WTC11 (cell line): Measurements from ENCODE around the gene ZEB1. TPM values are rescaled to one million over a fixed set of nuclear protein-coding genes. Genes with fewer than 3 reads are reported as not detected.

Experiments
- ATAC-seq: fragments of 200-7000 bp; cut with Tn5 transposase; 2 replicates; pipeline ENCODE4 v1.10.0; 2021; ENCODE audit warnings: mild to moderate bottlenecking, moderate library complexity
- CTCF ChIA-PET: fragments of 300-600 bp; sonication (Branson Sonifier 250); formaldehyde crosslinking; loops from one replicate; lab custom pipeline; 2021; ENCODE audit warnings: antibody characterized with exemption; lab: Charles Lee
- POLR2A ChIA-PET: fragments of 350-600 bp; sonication (Branson Sonifier 250); formaldehyde crosslinking; loops from one replicate; lab custom pipeline; 2021; ENCODE audit warnings: antibody characterized with exemption; lab: Charles Lee
- DNase-seq: peaks from one replicate; pipeline ENCODE4 v3.0.0; 2021; ENCODE audit warnings: low spot score
- H3K27ac Mint-ChIP-seq: 2 replicates; pipeline ENCODE4 v1.8.0; 2021; ENCODE audit warnings: mixed read lengths
- H3K27me3 Mint-ChIP-seq: 2 replicates; pipeline ENCODE4 v1.8.0; 2021; ENCODE audit warnings: low read depth, mild to moderate bottlenecking, moderate library complexity, mixed read lengths
- H3K36me3 Mint-ChIP-seq: 2 replicates; pipeline ENCODE4 v1.8.0; 2021; ENCODE audit warnings: mixed read lengths
- H3K4me1 Mint-ChIP-seq: 2 replicates; pipeline ENCODE4 v1.8.0; 2022; ENCODE audit warnings: mixed read lengths
- H3K4me3 Mint-ChIP-seq: 2 replicates; pipeline ENCODE4 v1.8.0; 2021; ENCODE audit warnings: mild to moderate bottlenecking, moderate library complexity, mixed read lengths
- H3K9me3 Mint-ChIP-seq: 2 replicates; pipeline ENCODE4 v1.8.0; 2021; ENCODE audit warnings: mixed read lengths
- ATF1 ChIP-seq: sonication (generic); formaldehyde crosslinking; IDR thresholded peaks from 2 replicates; pipeline ENCODE4 v1.8.1; 2023; ENCODE audit warnings: mild to moderate bottlenecking, moderate library complexity, missing genetic modification reagents
- CDX4 ChIP-seq: fragments of 250-450 bp; sonication (Bioruptor Pico); IDR thresholded peaks from 2 replicates; pipeline ENCODE4 v1.9.0; 2021; ENCODE audit warnings: moderate library complexity, mild to moderate bottlenecking, inconsistent platforms, borderline replicate concordance
- E2F4 ChIP-seq: sonication (generic); formaldehyde crosslinking; IDR thresholded peaks from 2 replicates; pipeline ENCODE4 v1.8.1; 2022; ENCODE audit warnings: low read depth, mild to moderate bottlenecking, moderate library complexity, missing genetic modification reagents, borderline replicate concordance
- ELF4 ChIP-seq: sonication (generic); formaldehyde crosslinking; IDR thresholded peaks from 2 replicates; pipeline ENCODE4 v1.8.1; 2022; ENCODE audit warnings: low read depth, mild to moderate bottlenecking, moderate library complexity, missing genetic modification reagents
- EMX1 ChIP-seq: fragments of 250-450 bp; sonication (Bioruptor Pico); IDR thresholded peaks from 2 replicates; pipeline ENCODE4 v1.8.0; 2021; ENCODE audit warnings: mild to moderate bottlenecking
- HMGA2 ChIP-seq: fragments of 250-450 bp; sonication (Bioruptor Pico); IDR thresholded peaks from 2 replicates; pipeline ENCODE4 v1.4.0; 2021; ENCODE audit warnings: mild to moderate bottlenecking, moderate library complexity
- JUN ChIP-seq: sonication (generic); formaldehyde crosslinking; IDR thresholded peaks from 2 replicates; pipeline ENCODE4 v1.8.0; 2023; ENCODE audit warnings: mild to moderate bottlenecking, missing genetic modification reagents
- MXD4 ChIP-seq: fragments of 250-450 bp; sonication (Bioruptor Pico); IDR thresholded peaks from 2 replicates; pipeline ENCODE4 v1.8.0; 2021; ENCODE audit warnings: mild to moderate bottlenecking, moderate library complexity, borderline replicate concordance
- NFATC4 ChIP-seq: fragments of 250-450 bp; sonication (Bioruptor Pico); IDR thresholded peaks from 2 replicates; pipeline ENCODE4 v1.9.0; 2021; ENCODE audit warnings: mild to moderate bottlenecking
- PREB ChIP-seq: sonication (generic); formaldehyde crosslinking; IDR thresholded peaks from 2 replicates; pipeline ENCODE4 v1.8.1; 2022; ENCODE audit warnings: mild to moderate bottlenecking, missing genetic modification reagents, moderate library complexity, borderline replicate concordance
- TEAD1 ChIP-seq: sonication (generic); formaldehyde crosslinking; IDR thresholded peaks from 2 replicates; pipeline ENCODE4 v1.8.0; 2022; ENCODE audit warnings: mild to moderate bottlenecking, missing genetic modification reagents
- TP53 ChIP-seq: sonication (generic); formaldehyde crosslinking; IDR thresholded peaks from 2 replicates; pipeline ENCODE4 v1.8.1; 2023; ENCODE audit warnings: mild to moderate bottlenecking, missing genetic modification reagents
- USF2 ChIP-seq: sonication (generic); formaldehyde crosslinking; IDR thresholded peaks from 2 replicates; pipeline ENCODE4 v1.8.1; 2023; ENCODE audit warnings: mild to moderate bottlenecking, missing genetic modification reagents, moderate library complexity
- ZNF121 ChIP-seq: sonication (generic); formaldehyde crosslinking; IDR thresholded peaks from 2 replicates; pipeline ENCODE4 v1.8.0; 2023; ENCODE audit warnings: missing genetic modification reagents
- ZNF219 ChIP-seq: sonication (generic); formaldehyde crosslinking; IDR thresholded peaks from 2 replicates; pipeline ENCODE4 v1.8.0; 2023; ENCODE audit warnings: missing genetic modification reagents, mild to moderate bottlenecking, borderline replicate concordance
- total RNA-seq: library from RNA; stranded (reverse); gene quantifications from 3 replicates; pipeline ENCODE4 v1.2.3, GENCODE V29; 2021
- TF ChIP-seq, protein P1 (sequence below): sonication (generic); formaldehyde crosslinking; conservative IDR thresholded peaks from 2 replicates; pipeline ENCODE4 v1.8.1; 2023; ENCODE audit warnings: mild to moderate bottlenecking, low read depth, missing genetic modification reagents, moderate library complexity
- TF ChIP-seq, protein P2 (sequence below): sonication (generic); formaldehyde crosslinking; IDR thresholded peaks from 2 replicates; pipeline ENCODE4 v1.8.0; 2022; ENCODE audit warnings: mild to moderate bottlenecking, missing genetic modification reagents
- TF ChIP-seq, protein P3 (sequence below): sonication (generic); formaldehyde crosslinking; IDR thresholded peaks from 2 replicates; pipeline ENCODE4 v1.8.0; 2022; ENCODE audit warnings: mild to moderate bottlenecking, missing genetic modification reagents
- TF ChIP-seq, protein P4 (sequence below): fragments of 250-450 bp; sonication (Bioruptor Pico); IDR thresholded peaks from 2 replicates; pipeline ENCODE4 v1.8.0; 2021; ENCODE audit warnings: mild to moderate bottlenecking
- TF ChIP-seq, protein P5 (sequence below): sonication (generic); formaldehyde crosslinking; IDR thresholded peaks from 2 replicates; pipeline ENCODE4 v1.8.0; 2022; ENCODE audit warnings: mild to moderate bottlenecking, missing genetic modification reagents
- TF ChIP-seq, protein P6 (sequence below): sonication (generic); formaldehyde crosslinking; conservative IDR thresholded peaks from 2 replicates; pipeline ENCODE4 v1.8.1; 2022; ENCODE audit warnings: mild to moderate bottlenecking, missing genetic modification reagents

ZEB1 gene
- total RNA-seq, 1 experiment from 2014 or later, result 0.39 TPM

DNA sequence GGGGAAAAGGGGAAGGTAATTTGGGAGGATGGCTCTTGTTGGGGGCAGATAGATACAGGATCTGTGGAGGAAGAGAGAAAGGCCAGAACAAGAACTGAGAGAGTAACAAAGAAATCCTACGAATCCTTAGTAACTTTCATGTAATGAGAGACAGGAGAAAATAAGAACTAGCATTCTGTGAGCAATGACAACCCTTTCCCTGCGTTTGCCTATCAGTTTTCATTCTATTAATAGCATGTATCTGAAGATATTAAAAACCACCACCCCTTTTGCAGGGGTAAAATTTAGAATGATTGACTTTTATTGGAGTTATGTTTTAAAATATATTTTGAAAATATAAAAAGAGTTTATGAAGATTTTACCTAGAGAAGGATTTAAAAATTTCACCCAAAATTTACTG lies 132.8 kb downstream of the ZEB1 start:
- no peak overlapping the region for H3K27ac Mint-ChIP-seq
- TF ChIP-seq TP53 (CRISPR knock-in tag) (no peak), ZNF121 (CRISPR knock-in tag) (no peak), USF2 (CRISPR knock-in tag) (no peak), EMX1 (CRISPR knock-in tag) (no peak), ELF4 (CRISPR knock-in tag) (no peak), ZNF219 (CRISPR knock-in tag) (no peak), NFATC4 (CRISPR knock-in tag) (no peak), MXD4 (CRISPR knock-in tag) (no peak), ATF1 (CRISPR knock-in tag) (no peak), HMGA2 (no peak), TEAD1 (no peak), JUN (CRISPR knock-in tag) (no peak), PREB (CRISPR knock-in tag) (no peak)
- TF ChIP-seq, protein P1, sequence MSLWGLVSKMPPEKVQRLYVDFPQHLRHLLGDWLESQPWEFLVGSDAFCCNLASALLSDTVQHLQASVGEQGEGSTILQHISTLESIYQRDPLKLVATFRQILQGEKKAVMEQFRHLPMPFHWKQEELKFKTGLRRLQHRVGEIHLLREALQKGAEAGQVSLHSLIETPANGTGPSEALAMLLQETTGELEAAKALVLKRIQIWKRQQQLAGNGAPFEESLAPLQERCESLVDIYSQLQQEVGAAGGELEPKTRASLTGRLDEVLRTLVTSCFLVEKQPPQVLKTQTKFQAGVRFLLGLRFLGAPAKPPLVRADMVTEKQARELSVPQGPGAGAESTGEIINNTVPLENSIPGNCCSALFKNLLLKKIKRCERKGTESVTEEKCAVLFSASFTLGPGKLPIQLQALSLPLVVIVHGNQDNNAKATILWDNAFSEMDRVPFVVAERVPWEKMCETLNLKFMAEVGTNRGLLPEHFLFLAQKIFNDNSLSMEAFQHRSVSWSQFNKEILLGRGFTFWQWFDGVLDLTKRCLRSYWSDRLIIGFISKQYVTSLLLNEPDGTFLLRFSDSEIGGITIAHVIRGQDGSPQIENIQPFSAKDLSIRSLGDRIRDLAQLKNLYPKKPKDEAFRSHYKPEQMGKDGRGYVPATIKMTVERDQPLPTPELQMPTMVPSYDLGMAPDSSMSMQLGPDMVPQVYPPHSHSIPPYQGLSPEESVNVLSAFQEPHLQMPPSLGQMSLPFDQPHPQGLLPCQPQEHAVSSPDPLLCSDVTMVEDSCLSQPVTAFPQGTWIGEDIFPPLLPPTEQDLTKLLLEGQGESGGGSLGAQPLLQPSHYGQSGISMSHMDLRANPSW, result no peak
- TF ChIP-seq, protein P2, sequence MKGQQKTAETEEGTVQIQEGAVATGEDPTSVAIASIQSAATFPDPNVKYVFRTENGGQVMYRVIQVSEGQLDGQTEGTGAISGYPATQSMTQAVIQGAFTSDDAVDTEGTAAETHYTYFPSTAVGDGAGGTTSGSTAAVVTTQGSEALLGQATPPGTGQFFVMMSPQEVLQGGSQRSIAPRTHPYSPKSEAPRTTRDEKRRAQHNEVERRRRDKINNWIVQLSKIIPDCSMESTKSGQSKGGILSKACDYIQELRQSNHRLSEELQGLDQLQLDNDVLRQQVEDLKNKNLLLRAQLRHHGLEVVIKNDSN (CRISPR knock-in tag), result no peak
- TF ChIP-seq, protein P3, sequence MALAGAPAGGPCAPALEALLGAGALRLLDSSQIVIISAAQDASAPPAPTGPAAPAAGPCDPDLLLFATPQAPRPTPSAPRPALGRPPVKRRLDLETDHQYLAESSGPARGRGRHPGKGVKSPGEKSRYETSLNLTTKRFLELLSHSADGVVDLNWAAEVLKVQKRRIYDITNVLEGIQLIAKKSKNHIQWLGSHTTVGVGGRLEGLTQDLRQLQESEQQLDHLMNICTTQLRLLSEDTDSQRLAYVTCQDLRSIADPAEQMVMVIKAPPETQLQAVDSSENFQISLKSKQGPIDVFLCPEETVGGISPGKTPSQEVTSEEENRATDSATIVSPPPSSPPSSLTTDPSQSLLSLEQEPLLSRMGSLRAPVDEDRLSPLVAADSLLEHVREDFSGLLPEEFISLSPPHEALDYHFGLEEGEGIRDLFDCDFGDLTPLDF (CRISPR knock-in tag), result no peak
- TF ChIP-seq, all 79 proteins: peak for 0

GRCh38 chr10:31456468-31456867 lies 137.5 kb downstream of the ZEB1 start:
- no peaks in the 10 kb centered on the region for H3K4me1 Mint-ChIP-seq
- H3K9me3 Mint-ChIP-seq, result peaks cover 8% of the 10 kb centered on the region; the same call in 1 of the 2 replicates
- no peak for ATAC-seq
- H3K27me3 Mint-ChIP-seq, result peaks cover 5% of the 10 kb centered on the region; the same call in 1 of the 2 replicates
- DNase-seq, result no peak
- H3K27ac Mint-ChIP-seq, result no peak overlapping the region
- CTCF ChIA-PET, result interaction anchor here (2.7 kb wide), 1 partner anchor 12 kb away, joined by 11 read pairs; no protein-coding TSS in a partner anchor
- H3K4me3 Mint-ChIP-seq, result no peak overlapping the region
- no peaks in the 10 kb centered on the region for H3K36me3 Mint-ChIP-seq
- POLR2A ChIA-PET, result no interaction called here
- TF ChIP-seq, protein P4, sequence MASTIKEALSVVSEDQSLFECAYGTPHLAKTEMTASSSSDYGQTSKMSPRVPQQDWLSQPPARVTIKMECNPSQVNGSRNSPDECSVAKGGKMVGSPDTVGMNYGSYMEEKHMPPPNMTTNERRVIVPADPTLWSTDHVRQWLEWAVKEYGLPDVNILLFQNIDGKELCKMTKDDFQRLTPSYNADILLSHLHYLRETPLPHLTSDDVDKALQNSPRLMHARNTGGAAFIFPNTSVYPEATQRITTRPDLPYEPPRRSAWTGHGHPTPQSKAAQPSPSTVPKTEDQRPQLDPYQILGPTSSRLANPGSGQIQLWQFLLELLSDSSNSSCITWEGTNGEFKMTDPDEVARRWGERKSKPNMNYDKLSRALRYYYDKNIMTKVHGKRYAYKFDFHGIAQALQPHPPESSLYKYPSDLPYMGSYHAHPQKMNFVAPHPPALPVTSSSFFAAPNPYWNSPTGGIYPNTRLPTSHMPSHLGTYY (CRISPR knock-in tag), result no peak
- no peak for TF ChIP-seq CDX4
- TF ChIP-seq E2F4 (CRISPR knock-in tag), result no peak
- no peak for TF ChIP-seq NFATC4 (CRISPR knock-in tag)
- TF ChIP-seq, protein P5, sequence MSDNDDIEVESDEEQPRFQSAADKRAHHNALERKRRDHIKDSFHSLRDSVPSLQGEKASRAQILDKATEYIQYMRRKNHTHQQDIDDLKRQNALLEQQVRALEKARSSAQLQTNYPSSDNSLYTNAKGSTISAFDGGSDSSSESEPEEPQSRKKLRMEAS, result no peak
- TF ChIP-seq, protein P6, sequence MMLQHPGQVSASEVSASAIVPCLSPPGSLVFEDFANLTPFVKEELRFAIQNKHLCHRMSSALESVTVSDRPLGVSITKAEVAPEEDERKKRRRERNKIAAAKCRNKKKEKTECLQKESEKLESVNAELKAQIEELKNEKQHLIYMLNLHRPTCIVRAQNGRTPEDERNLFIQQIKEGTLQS (CRISPR knock-in tag), result no peak

More for the DNA sequence above, 132.8 kb downstream of the ZEB1 start:
- Mint-ChIP-seq H3K36me3 (peaks cover 8% of the 10 kb centered on the region), H3K27me3 (peaks cover 5% of the 10 kb centered on the region; the same call in 1 of the 2 replicates), H3K4me3 (no peak overlapping the region), H3K4me1 (peaks cover 6% of the 10 kb centered on the region), H3K9me3 (peaks cover 15% of the 10 kb centered on the region)
- POLR2A ChIA-PET, result no interaction called here
- DNase-seq, result no peak
- no peak for ATAC-seq
- CTCF ChIA-PET, result no interaction called here
